ENCODE results near the gene RPL6. TPM values are rescaled to one million over a fixed set of nuclear protein-coding genes. Genes with fewer than 3 reads are reported as not detected.

The RPL6 gene
- total and polyA plus RNA-seq, 9 of the 15 experiments (the other 6 are each of a cell fraction or from before 2014, with no cell fraction given), result 1,519 to 3,103 (median 2,396) TPM

GRCh38 chr12:112381406-112381882 lies 28.0 kb downstream of the RPL6 start:
- Histone ChIP-seq H3K4me3 (peak overlapping the region; percentile 98), H3K27me3 (ENCODE audit: control insufficient read depth in 2 of 2, insufficient read depth in 2 of 2, low read length in 2 of 2) (no peaks in the 10 kb centered on the region), H3K79me2 (ENCODE audit: control insufficient read depth, insufficient read depth, low read length) (peaks cover 54% of the 10 kb centered on the region), H3K36me3 (ENCODE audit: control insufficient read depth, insufficient read depth, low read length) (no peaks in the 10 kb centered on the region; the same call in 2 of the 3 replicates), H3K27ac (ENCODE audit: extremely low read depth, low read depth, low read length) (peak overlapping the region; percentile 89), H3K4me2 (ENCODE audit: insufficient read depth, low read length) (peak overlapping the region; percentile 88), H3K9me1 (ENCODE audit: control insufficient read depth, insufficient read depth, low read length) (no peaks in the 10 kb centered on the region), H3K9me3 (replicated peaks; ENCODE audit: control insufficient read depth, insufficient read depth, low read depth, low read length) (no peaks in the 10 kb centered on the region), H4K20me1 (replicated peaks; ENCODE audit: control insufficient read depth, insufficient read depth, low read length) (0 out of 2 replicates have a peak, but pooled peaks cover 7% of the 10 kb centered on the region), H3K9ac (ENCODE audit: insufficient read depth in 1 of 2, low read depth in 2 of 2, low read length in 2 of 2) (peak overlapping the region; percentile 78 to 97), H3K4me1 (replicated peaks in 1 of 2; ENCODE audit: control insufficient read depth in 2 of 2, insufficient read depth in 2 of 2, low read length in 2 of 2) (peaks cover 16 to 26% of the 10 kb centered on the region in 2 experiments), H2AFZ (ENCODE audit: low read depth, low read length) (peak overlapping the region; percentile 67)
- ChIA-PET CTCF (ENCODE audit: low intra/inter-chr PET ratio) (no interaction called here), POLR2A (no interaction called here)
- FAIRE-seq (no peak), ATAC-seq (peak; percentile 59), DNase-seq (ENCODE audit: extremely low read depth in 1 of 4, low spot score in 3 of 4) (peak in 1 of 4 experiments; percentile 39)
- WGBS (ENCODE audit: insufficient coverage, low coverage, missing lambda C conversion rate), result 4% methylated on average over 5 of the region's 33 CpGs
- in situ Hi-C loops (cut with MboI) (no loop called here), intact Hi-C loops (cut with micrococcal nuclease) (loop anchor here (10.0 kb wide), 2 partner anchors 267 to 367 kb away; partner anchors contain the start of genes ERP29 and TMEM116)
- no TSS peak for BruUV-seq (replicated peaks)
- no peak for TF ChIP-seq CTCF (IDR thresholded peaks at IDR 0.05 in 2 of 3, conservative IDR thresholded peaks at IDR 0.05 in 1 of 3; ENCODE audit: insufficient read depth in 2 of 3, low read depth in 1 of 3, low read length in 3 of 3)
- TF ChIP-seq MLLT1 (IDR thresholded peaks at IDR 0.05), result no peak
- TF ChIP-seq ZKSCAN8 (CRISPR knock-in tag; IDR thresholded peaks at IDR 0.05), result no peak
- no peak for TF ChIP-seq TCFL5 (CRISPR knock-in tag; conservative IDR thresholded peaks at IDR 0.05)
- no peak for TF ChIP-seq JUNB (CRISPR knock-in tag; conservative IDR thresholded peaks at IDR 0.05)
- TF ChIP-seq RUNX1 (IDR thresholded peaks at IDR 0.05; ENCODE audit: low read depth), result 0 out of 2 replicates have a peak, but pooled peaks have one; percentile 24
- peak; percentile 13 for TF ChIP-seq RBM25 (IDR thresholded peaks at IDR 0.05; ENCODE audit: low read depth, low read length, severe bottlenecking)
- no peak for TF ChIP-seq FIP1L1 (IDR thresholded peaks at IDR 0.05; ENCODE audit: low read depth, low read length, poor library complexity, severe bottlenecking)
- TF ChIP-seq ELK3 (CRISPR knock-in tag; IDR thresholded peaks at IDR 0.05), result no peak
- TF ChIP-seq, protein P1, sequence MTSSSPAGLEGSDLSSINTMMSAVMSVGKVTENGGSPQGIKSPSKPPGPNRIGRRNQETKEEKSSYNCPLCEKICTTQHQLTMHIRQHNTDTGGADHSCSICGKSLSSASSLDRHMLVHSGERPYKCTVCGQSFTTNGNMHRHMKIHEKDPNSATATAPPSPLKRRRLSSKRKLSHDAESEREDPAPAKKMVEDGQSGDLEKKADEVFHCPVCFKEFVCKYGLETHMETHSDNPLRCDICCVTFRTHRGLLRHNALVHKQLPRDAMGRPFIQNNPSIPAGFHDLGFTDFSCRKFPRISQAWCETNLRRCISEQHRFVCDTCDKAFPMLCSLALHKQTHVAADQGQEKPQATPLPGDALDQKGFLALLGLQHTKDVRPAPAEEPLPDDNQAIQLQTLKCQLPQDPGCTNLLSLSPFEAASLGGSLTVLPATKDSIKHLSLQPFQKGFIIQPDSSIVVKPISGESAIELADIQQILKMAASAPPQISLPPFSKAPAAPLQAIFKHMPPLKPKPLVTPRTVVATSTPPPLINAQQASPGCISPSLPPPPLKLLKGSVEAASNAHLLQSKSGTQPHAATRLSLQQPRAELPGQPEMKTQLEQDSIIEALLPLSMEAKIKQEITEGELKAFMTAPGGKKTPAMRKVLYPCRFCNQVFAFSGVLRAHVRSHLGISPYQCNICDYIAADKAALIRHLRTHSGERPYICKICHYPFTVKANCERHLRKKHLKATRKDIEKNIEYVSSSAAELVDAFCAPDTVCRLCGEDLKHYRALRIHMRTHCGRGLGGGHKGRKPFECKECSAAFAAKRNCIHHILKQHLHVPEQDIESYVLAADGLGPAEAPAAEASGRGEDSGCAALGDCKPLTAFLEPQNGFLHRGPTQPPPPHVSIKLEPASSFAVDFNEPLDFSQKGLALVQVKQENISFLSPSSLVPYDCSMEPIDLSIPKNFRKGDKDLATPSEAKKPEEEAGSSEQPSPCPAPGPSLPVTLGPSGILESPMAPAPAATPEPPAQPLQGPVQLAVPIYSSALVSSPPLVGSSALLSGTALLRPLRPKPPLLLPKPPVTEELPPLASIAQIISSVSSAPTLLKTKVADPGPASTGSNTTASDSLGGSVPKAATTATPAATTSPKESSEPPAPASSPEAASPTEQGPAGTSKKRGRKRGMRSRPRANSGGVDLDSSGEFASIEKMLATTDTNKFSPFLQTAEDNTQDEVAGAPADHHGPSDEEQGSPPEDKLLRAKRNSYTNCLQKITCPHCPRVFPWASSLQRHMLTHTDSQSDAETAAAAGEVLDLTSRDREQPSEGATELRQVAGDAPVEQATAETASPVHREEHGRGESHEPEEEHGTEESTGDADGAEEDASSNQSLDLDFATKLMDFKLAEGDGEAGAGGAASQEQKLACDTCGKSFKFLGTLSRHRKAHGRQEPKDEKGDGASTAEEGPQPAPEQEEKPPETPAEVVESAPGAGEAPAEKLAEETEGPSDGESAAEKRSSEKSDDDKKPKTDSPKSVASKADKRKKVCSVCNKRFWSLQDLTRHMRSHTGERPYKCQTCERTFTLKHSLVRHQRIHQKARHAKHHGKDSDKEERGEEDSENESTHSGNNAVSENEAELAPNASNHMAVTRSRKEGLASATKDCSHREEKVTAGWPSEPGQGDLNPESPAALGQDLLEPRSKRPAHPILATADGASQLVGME (CRISPR knock-in tag; IDR thresholded peaks at IDR 0.05), result no peak

All from K562 (cell line).